HG03571 (cell line): ENCODE results near the gene PCNA.
"Not testable (repeated sequence)": the region's sequence is repeated elsewhere in the genome, so short reads cannot be mapped to it uniquely, and the experiment has no call there.

Source experiments
- ATAC-seq: cut with Tn5 transposase; IDR thresholded peaks from one replicate; pipeline ENCODE4 v1.9.1; 2021; ENCODE audit not compliant: unreplicated experiment

PCNA gene

DNA sequence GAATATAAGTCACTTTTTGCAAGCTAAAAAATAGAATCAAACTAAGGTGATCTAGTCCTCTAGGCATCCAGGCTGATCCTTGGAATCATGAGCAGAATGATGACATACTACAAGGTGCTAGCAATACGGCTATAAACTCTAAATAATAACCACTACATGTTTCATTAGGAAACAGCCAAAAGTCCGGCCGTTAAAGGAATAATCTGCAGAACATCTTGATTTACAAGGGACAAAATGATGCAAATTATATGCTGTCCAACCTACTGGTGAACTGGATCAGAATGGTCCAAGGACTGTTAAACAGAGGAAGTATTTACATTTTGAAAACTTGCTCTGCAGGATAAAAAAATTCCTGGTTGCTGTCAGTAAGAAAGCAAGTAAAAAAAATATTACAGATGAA, 19.8 kb downstream of the PCNA start:
- not testable (repeated sequence) for ATAC-seq

DNA sequence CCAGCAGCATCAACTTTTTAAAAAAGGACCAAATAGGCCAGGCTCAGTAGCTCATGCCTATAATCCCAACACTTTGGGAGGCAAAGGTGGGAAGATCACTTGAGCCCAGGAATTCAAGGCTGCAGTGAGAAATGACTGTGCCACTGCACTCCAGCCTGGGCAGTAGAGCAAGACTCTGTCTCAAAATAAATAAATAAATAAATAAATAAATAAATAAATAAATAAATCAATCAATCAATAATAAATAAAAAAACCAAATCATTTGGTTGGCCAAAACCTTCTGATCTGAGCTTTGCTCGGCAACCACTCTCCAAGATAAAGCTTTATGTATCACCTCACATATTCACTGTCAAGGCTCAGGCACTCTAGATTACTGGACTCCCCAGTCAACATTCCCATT, 20.7 kb downstream of the PCNA start:
- not testable (repeated sequence) for ATAC-seq

DNA sequence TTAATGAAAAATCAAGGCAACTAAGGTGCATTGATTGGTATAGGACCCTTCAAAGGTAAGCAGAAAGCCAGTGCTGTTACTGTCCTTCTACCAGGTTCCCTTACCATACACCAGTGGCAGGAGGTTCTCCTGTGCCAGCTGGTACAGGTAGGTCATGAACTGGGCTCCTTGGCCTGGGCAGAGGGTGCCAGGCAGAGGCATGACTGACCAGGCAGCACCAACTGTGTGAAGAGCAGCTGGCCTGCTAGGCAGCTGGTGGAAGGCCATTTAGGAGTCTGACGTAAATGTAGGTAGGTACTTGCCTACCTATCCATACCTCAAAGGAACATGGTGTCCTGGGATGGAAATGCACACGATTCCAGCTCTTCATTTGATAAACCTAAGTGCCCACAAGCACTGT, 23.3 kb downstream of the PCNA start:
- ATAC-seq = no peak

DNA sequence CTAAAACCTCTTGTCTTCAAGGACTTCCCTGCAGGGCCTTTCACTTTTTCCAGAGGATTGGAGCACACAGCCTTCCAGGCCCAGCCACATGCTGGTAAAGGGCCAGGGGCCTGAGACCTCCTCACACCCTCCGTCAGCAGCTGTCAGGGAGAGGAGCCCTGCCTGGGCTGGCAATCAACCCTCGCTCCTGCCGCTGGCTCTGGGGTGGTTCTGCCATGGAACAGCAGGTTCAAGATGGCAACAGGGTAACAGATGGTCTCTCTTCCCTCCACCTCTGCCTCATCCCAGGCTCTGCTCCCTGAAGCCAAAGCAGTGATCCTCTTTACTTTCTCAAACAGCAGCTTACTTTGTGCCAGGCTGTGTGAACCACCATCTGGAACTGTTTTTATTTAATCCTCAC, 23.8 kb downstream of the PCNA start:
- ATAC-seq = no peak

- ATAC-seq = no peak
These were observed 24.3 kb downstream of the PCNA start for GRCh38 chr20:5095454-5095853.

GRCh38 chr20:5092765-5093339, 26.9 kb downstream of the PCNA start:
- no peak for ATAC-seq

DNA sequence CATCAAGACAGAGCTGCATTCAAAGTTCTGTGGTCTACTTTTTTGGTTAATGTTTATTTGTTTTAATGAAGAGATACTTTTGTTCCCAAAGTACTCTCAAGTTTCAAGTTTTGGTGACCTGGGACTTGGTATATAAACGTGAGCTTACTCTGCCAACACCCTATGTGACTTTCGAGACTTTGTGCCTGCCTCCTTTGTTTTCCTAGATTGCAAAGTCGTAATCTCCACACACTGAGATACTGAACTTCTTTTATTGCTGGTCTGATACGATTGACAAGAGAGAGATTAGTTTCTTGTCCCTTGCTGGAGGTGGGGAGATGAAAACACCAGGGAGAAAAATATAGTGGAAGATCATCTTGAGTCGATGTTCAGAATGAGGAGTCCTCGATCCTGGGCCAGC, 27.9 kb downstream of the PCNA start:
- ATAC-seq = no peak

GRCh38 chr20:5090191-5090590, 29.6 kb downstream of the PCNA start:
- ATAC-seq = no peak

DNA sequence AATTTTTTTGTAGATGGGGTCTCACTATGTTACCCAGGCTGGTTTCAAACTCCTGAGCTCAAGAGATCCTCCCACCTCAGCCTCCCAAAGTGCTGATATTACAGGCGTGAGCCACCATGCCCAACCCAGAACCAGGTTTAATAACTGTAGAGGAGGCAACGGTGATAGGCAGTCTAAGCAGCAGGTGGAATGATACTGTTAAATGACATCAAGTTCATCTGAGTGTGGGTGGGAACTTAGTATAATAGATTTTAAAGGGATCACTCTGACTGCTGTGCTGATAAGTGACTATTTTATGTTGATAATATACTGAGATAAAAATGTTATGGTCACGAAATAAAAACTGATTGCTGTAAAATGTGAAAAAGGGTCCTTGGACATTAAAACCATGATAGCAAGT, 31.1 kb downstream of the PCNA start:
- no peak for ATAC-seq

DNA sequence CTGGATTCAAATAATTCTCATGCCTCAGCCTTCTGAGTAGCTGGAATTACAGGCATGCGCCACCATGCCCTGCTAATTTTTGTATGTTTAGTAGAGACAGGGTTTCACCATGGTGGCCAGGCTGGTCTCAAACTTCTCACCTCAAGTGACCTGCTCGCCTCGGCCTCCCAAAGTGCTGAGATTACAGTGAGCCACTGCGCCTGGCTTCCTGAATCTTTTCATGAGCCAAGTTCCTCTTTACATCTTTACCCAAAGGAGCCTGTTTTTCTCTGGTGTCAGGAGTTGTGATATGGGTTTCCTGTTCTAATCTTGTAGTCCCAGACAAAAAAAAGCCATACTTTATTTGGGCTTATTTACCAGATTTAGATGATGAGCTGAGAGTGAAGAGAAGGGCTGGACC, 34.4 kb downstream of the PCNA start:
- ATAC-seq = no peak

DNA sequence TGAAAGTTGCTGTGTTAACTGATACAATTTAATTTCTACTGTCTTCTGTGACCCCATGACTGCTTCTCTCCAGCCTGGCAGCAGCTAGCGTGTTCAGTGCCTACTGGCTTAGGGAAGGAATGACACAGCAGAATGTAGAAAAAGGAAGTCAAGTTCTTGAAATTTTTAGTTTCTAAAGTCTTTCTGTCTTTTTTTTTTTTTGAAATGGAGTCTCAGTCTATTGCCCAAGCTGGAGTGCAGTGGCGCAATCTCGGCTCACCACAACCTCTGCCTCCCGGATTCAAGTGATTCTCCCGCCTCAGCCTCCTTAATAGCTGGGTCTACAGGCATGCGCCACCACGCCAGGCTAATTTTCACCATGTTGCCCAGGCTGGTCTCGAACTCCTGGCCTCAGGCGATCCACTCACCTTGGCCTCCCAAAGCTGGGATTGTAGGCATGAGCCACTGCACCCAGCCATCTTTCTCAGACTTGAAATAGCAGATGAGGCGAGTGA, 39.3 kb downstream of the PCNA start:
- no peak for ATAC-seq

GRCh38 chr20:5078399-5078958, 41.3 kb downstream of the PCNA start:
- peak; percentile 97 for ATAC-seq

DNA sequence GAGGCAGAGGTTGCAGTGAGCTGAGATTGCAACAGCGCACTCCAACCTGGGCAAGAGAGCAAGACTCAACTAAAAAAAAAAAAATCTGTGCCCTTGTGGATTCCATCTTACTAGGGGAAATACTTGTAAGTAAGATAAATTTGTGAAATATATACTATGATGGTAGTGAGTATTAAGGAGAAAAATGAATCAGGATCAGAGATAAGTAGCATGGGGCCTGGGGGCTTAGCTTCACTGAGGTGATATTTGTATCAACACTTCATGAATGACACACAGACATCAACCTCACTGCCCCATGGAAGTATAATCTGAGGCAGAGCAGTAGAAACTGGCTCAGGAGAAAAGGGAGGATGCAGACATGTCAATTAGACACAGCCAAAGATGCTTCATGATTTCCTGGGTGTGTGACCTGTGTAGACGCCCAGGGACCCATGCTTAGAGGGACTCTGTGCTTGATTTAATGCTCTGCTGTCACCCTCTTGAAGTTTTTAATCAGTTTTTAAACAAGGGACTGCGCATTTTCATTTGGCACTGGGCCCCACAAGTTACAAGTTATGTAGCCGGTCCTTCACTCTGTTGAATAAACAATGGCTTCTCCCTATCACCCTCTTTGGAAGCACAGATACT, 41.9 kb downstream of the PCNA start:
- ATAC-seq = no peak

GRCh38 chr20:5076913-5077312, 42.8 kb downstream of the PCNA start:
- ATAC-seq = not testable (repeated sequence)

DNA sequence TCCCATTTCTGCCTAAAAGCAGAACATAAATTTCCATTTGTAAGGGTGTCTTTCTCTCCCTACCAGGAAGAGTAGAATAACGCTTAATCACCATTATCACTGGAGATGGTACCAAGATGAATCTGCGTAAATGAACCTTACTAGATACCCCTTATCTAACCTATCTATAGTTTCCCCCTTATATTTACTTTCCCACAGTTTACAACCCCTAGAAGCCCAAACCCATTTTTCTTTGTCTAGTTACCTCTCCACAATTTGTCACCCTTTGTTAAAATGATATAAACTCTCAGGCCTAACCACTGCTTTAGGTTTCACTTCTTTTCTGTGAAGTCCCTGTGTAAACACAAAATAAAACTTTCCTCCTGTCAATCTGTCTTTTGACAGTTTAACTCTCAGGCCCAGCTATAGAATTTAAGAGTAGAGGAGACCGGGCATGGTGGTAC, 45.5 kb downstream of the PCNA start:
- ATAC-seq = no peak

DNA sequence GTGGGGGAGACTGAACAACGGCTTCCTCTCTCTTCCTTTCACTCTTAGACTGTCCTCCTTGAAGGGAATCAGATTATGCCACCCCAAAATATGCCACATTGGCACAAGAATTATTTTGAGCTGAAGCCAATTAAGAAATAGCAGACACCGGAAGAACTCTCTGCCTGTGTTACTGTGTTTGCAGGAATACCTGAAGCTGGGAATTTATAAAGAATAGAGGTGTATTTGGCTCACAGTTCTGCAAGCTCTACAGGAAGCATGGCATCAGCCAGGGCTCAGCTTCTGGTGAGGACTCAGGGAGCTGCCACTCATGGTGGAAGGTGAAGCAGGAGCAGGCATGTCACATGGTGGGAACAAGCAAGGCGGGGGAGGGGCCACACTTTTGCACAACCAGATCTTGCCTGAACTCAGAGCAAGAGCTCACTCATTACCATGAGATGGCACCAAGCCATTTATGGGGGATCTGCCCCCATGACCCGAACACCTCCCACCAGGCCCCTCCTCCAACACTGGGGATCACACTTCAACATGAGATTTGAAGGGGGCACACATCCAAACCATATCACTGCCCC, 46.0 kb downstream of the PCNA start:
- no peak for ATAC-seq

DNA sequence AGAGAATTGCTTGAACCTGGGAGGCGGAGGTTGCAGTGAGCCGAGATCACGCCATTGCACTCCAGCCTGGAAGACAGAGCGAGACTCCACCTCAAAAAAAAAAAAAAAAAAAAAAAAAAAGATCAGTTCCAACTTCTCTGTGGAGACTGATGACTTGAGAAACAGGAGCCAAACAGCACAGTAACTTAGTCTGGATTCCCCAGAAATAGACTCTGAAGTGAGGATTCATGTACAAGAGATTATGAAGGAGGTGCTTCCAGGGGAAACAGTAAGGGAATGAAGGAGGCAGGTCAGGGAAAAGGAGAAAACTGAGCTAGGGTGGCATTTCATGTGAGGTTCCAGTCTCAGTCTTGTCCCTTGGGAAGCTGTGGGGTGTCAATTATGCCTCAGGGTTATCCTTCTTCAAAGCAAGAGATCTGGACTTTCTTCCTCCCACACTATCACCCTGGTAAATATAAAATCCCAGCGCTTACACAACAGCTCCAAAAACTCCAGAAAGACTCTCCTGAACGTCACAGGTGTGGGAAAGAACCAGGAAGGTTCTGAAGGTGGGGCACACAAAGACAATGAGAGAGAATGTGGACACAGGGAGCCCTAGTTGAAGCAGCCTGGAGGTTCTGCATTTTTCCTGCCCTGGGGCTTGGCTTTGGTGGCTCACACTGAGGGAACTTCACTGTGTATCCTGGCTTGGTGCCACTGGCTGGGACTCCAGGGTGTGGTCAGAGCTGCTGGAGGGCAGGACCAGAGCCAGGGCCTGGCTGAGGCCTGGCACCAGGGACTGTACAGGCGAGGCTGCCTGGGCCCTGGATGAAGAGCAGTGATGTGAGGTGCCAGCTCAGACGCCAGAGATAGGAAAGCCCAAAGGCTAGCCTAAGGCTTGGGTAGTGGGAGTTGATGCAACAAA, 46.8 kb downstream of the PCNA start:
- ATAC-seq = no peak

DNA sequence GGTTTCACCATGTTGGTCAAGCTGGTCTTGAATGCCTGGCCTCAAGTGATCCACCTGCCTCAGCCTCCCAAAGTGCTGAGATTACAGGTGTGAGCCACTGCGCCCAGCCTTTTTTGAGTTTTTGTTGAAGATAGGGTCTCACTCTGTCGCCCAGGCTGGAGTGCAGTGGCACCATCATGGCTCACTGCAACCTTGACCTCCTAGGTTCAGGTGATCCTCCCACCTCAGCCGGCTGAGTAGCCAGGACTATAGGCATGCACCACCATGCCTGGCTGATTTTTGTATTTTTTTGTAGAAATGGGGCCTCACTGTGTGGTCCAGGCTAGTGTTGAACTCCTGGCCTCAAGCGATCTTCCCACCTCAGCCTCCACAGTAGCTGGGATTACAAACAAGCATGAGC, 47.8 kb downstream of the PCNA start:
- not testable (repeated sequence) for ATAC-seq

DNA sequence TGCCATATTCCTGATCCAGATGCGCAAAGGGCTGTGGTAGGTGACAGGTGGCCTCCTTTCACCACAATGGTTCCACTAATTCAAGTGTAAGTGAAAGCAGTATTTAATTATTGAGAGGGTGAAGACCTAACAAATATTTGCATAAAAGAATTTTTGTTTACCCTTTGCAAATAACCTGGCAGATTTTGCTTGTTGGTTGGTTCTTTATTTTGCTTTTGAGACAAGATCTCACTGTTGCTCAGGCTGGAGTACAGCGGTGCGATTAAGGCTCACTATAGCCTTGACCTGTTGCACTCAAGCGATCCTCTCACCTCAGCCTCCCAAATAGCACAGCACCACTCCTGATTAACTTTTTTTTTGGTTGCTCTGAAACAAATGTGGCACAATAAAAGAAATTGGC, 49.2 kb downstream of the PCNA start:
- no peak for ATAC-seq

GRCh38 chr20:5070081-5070480, 49.7 kb downstream of the PCNA start:
- no peak for ATAC-seq

GRCh38 chr20:5069141-5069806, 50.5 kb downstream of the PCNA start:
- no peak for ATAC-seq
